ENCODE measurements around the gene KRTAP9-1. TPM values are rescaled to one million over a fixed set of nuclear protein-coding genes. Genes with fewer than 3 reads are reported as not detected.

KRTAP9-1 gene
- polyA plus RNA-seq, 1 donor from 2014 or later, result not detected

GRCh38 chr17:41211845-41212466, 22.3 kb downstream of the KRTAP9-1 start:
- Histone ChIP-seq H3K4me2 (ENCODE audit: low read length) (no peak overlapping the region), H3K9ac (ENCODE audit: low read length) (no peak overlapping the region), H3K27me3 (ENCODE audit: insufficient read depth, low read depth, low read length) (no peaks in the 10 kb centered on the region), H3K9me3 (ENCODE audit: low read length) (no peaks in the 10 kb centered on the region), H3F3A (ENCODE audit: insufficient read depth, low read length, poor library complexity, severe bottlenecking) (no peaks in the 10 kb centered on the region), H3K36me3 (ENCODE audit: insufficient read depth, low read length) (no peaks in the 10 kb centered on the region), H2AFZ (ENCODE audit: low read depth, low read length) (no peak overlapping the region), H4K20me1 (ENCODE audit: insufficient read depth) (no peaks in the 10 kb centered on the region), H3K79me2 (replicated peaks; ENCODE audit: insufficient read depth, low read length) (no peaks in the 10 kb centered on the region), H3K27ac (ENCODE audit: low read length) (no peak overlapping the region), H3K4me3 (ENCODE audit: low read length) (no peak overlapping the region), H3K9me2 (ENCODE audit: insufficient read depth, low read length) (no peaks in the 10 kb centered on the region)
- TF ChIP-seq EZH2 (IDR thresholded peaks at IDR 0.05; ENCODE audit: borderline replicate concordance, insufficient read depth, low read length, poor library complexity, severe bottlenecking) (no peak), SMC3 (conservative IDR thresholded peaks at IDR 0.05; ENCODE audit: poor library complexity) (no peak), EP300 (conservative IDR thresholded peaks at IDR 0.05; ENCODE audit: poor library complexity, severe bottlenecking) (no peak), RAD21 (conservative IDR thresholded peaks at IDR 0.05) (no peak), MXI1 (conservative IDR thresholded peaks at IDR 0.05; ENCODE audit: poor library complexity, severe bottlenecking) (no peak), POLR2AphosphoS5 (IDR thresholded peaks at IDR 0.05) (no peak), TAF1 (IDR thresholded peaks at IDR 0.05; ENCODE audit: low read depth) (no peak)
- TF ChIP-seq, protein P1, sequence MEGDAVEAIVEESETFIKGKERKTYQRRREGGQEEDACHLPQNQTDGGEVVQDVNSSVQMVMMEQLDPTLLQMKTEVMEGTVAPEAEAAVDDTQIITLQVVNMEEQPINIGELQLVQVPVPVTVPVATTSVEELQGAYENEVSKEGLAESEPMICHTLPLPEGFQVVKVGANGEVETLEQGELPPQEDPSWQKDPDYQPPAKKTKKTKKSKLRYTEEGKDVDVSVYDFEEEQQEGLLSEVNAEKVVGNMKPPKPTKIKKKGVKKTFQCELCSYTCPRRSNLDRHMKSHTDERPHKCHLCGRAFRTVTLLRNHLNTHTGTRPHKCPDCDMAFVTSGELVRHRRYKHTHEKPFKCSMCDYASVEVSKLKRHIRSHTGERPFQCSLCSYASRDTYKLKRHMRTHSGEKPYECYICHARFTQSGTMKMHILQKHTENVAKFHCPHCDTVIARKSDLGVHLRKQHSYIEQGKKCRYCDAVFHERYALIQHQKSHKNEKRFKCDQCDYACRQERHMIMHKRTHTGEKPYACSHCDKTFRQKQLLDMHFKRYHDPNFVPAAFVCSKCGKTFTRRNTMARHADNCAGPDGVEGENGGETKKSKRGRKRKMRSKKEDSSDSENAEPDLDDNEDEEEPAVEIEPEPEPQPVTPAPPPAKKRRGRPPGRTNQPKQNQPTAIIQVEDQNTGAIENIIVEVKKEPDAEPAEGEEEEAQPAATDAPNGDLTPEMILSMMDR (IDR thresholded peaks at IDR 0.05; ENCODE audit: poor library complexity, severe bottlenecking), result no peak
- TF ChIP-seq, protein P2, sequence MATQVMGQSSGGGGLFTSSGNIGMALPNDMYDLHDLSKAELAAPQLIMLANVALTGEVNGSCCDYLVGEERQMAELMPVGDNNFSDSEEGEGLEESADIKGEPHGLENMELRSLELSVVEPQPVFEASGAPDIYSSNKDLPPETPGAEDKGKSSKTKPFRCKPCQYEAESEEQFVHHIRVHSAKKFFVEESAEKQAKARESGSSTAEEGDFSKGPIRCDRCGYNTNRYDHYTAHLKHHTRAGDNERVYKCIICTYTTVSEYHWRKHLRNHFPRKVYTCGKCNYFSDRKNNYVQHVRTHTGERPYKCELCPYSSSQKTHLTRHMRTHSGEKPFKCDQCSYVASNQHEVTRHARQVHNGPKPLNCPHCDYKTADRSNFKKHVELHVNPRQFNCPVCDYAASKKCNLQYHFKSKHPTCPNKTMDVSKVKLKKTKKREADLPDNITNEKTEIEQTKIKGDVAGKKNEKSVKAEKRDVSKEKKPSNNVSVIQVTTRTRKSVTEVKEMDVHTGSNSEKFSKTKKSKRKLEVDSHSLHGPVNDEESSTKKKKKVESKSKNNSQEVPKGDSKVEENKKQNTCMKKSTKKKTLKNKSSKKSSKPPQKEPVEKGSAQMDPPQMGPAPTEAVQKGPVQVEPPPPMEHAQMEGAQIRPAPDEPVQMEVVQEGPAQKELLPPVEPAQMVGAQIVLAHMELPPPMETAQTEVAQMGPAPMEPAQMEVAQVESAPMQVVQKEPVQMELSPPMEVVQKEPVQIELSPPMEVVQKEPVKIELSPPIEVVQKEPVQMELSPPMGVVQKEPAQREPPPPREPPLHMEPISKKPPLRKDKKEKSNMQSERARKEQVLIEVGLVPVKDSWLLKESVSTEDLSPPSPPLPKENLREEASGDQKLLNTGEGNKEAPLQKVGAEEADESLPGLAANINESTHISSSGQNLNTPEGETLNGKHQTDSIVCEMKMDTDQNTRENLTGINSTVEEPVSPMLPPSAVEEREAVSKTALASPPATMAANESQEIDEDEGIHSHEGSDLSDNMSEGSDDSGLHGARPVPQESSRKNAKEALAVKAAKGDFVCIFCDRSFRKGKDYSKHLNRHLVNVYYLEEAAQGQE (IDR thresholded peaks at IDR 0.05; ENCODE audit: borderline replicate concordance), result no peak

DNA sequence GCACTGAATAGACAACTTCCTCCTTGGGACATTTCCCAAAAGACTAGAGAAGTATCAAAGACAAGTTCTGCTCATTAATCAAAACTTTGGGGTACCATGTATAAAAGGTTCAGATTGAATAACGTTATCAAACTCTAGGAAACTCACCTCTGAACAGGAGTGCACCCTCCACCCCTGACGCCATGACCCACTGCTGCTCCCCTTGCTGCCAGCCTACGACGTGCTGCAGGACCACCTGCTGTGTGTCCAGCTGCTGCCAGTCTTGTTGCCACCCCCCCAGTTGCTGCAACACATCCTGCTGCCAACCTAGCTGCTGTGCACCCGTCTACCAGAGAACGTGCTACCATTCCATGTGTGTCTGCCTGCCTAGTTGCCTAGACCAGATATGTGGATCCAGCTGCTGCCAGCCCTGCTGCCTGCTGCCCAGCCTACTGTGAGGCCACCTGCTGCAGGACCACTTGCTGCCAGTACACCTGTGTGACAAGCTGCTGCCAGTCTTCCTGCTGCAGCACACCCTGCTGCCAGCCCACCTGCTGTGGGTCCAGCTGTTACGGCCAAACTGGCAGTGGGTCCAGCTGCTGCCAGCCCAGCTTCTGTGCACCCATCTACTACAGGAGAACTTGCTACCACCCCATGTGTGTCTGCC, 23.0 kb downstream of the KRTAP9-1 start:
- H3K27me3 ChIP-seq (ENCODE audit: insufficient read depth, low read depth, low read length), result no peaks in the 10 kb centered on the region
- no peaks in the 10 kb centered on the region for H3K79me2 ChIP-seq (replicated peaks; ENCODE audit: insufficient read depth, low read length)
- H3K36me3 ChIP-seq (ENCODE audit: insufficient read depth, low read length), result no peaks in the 10 kb centered on the region
- TF ChIP-seq POLR2AphosphoS5 (IDR thresholded peaks at IDR 0.05) (no peak), TAF1 (IDR thresholded peaks at IDR 0.05; ENCODE audit: low read depth) (no peak), EP300 (conservative IDR thresholded peaks at IDR 0.05; ENCODE audit: poor library complexity, severe bottlenecking) (no peak), SMC3 (conservative IDR thresholded peaks at IDR 0.05; ENCODE audit: poor library complexity) (no peak), RAD21 (conservative IDR thresholded peaks at IDR 0.05) (no peak), EZH2 (IDR thresholded peaks at IDR 0.05; ENCODE audit: borderline replicate concordance, insufficient read depth, low read length, poor library complexity, severe bottlenecking) (no peak), MXI1 (conservative IDR thresholded peaks at IDR 0.05; ENCODE audit: poor library complexity, severe bottlenecking) (no peak)
- TF ChIP-seq, protein P1 (IDR thresholded peaks at IDR 0.05; ENCODE audit: poor library complexity, severe bottlenecking), result no peak
- TF ChIP-seq, protein P2 (IDR thresholded peaks at IDR 0.05; ENCODE audit: borderline replicate concordance), result no peak
- no peak overlapping the region for H3K4me3 ChIP-seq (ENCODE audit: low read length)
- H3K27ac ChIP-seq (ENCODE audit: low read length), result no peak overlapping the region
- no peak overlapping the region for H3K9ac ChIP-seq (ENCODE audit: low read length)
- no peaks in the 10 kb centered on the region for H3F3A ChIP-seq (ENCODE audit: insufficient read depth, low read length, poor library complexity, severe bottlenecking)
- no peaks in the 10 kb centered on the region for H3K9me3 ChIP-seq (ENCODE audit: low read length)
- no peak overlapping the region for H2AFZ ChIP-seq (ENCODE audit: low read depth, low read length)
- no peaks in the 10 kb centered on the region for H3K9me2 ChIP-seq (ENCODE audit: insufficient read depth, low read length)
- no peak overlapping the region for H3K4me2 ChIP-seq (ENCODE audit: low read length)
- no peaks in the 10 kb centered on the region for H4K20me1 ChIP-seq (ENCODE audit: insufficient read depth)
